ENCODE results near the gene LTV1. TPM values are rescaled to one million over a fixed set of nuclear protein-coding genes. Genes with fewer than 3 reads are reported as not detected.
A peak's percentile ranks its signal among the peaks of the same experiment; 100 is the strongest.

Gene LTV1
- total RNA-seq, 1 experiment from 2014 or later: 20.7 TPM

GRCh38 chr6:143894655-143895054 is 51.5 kb downstream of the LTV1 start:
- POLR2A ChIA-PET (ENCODE audit: unreplicated experiment): no interaction called here
- intact Hi-C loops (cut with micrococcal nuclease): no loop called here
- Histone ChIP-seq H3K27me3 (ENCODE audit: low read length) (no peaks in the 10 kb centered on the region), H3K9ac (ENCODE audit: low read length) (no peak overlapping the region), H3K9me3 (ENCODE audit: low read length) (no peaks in the 10 kb centered on the region), H2AFZ (ENCODE audit: low read length) (no peak overlapping the region), H3K4me1 (ENCODE audit: insufficient read depth, low read length) (no peaks in the 10 kb centered on the region), H3K9me2 (replicated peaks; ENCODE audit: low read length) (no peaks in the 10 kb centered on the region), H4K20me1 (ENCODE audit: low read length) (no peaks in the 10 kb centered on the region), H3K36me3 (ENCODE audit: low read depth, low read length) (no peaks in the 10 kb centered on the region), H3F3A (ENCODE audit: low read length, unreplicated experiment) (no peaks in the 10 kb centered on the region), H3K79me2 (ENCODE audit: low read length) (no peaks in the 10 kb centered on the region), H3K27ac (ENCODE audit: low read length) (no peak overlapping the region), H3K4me3 (ENCODE audit: low read length) (no peak overlapping the region), H3K4me2 (ENCODE audit: low read length) (no peak overlapping the region)
- no TSS peak for BruUV-seq (replicated peaks)
- no peak for DNase-seq
- no peak for TF ChIP-seq EZH2phosphoT487 (IDR thresholded peaks at IDR 0.05; ENCODE audit: borderline replicate concordance, low read length)
- no peak for TF ChIP-seq CTCF (conservative IDR thresholded peaks at IDR 0.05; ENCODE audit: low read depth, low read length)
- TF ChIP-seq EZH2 (IDR thresholded peaks at IDR 0.05; ENCODE audit: low read length, unreplicated experiment): no peak
- no peak for ATAC-seq
- CTCF ChIA-PET: no interaction called here

GRCh38 chr6:143896126-143896860 is 53.2 kb downstream of the LTV1 start:
- POLR2A ChIA-PET (ENCODE audit: unreplicated experiment): interaction anchor here (0.6 kb wide), 1 partner anchor 34 kb away, joined by 3 read pairs; no protein-coding TSS in a partner anchor
- Histone ChIP-seq H3K36me3 (ENCODE audit: low read depth, low read length) (no peaks in the 10 kb centered on the region), H3K9me2 (replicated peaks; ENCODE audit: low read length) (no peaks in the 10 kb centered on the region), H3F3A (ENCODE audit: low read length, unreplicated experiment) (no peaks in the 10 kb centered on the region), H3K4me3 (ENCODE audit: low read length) (no peak overlapping the region), H3K9ac (ENCODE audit: low read length) (no peak overlapping the region), H3K27ac (ENCODE audit: low read length) (no peak overlapping the region), H3K27me3 (ENCODE audit: low read length) (no peaks in the 10 kb centered on the region), H3K4me2 (ENCODE audit: low read length) (peak overlapping the region; percentile 38), H2AFZ (ENCODE audit: low read length) (no peak overlapping the region; the same call in 1 of the 2 replicates), H3K79me2 (ENCODE audit: low read length) (no peaks in the 10 kb centered on the region), H3K4me1 (ENCODE audit: insufficient read depth, low read length) (no peaks in the 10 kb centered on the region), H3K9me3 (ENCODE audit: low read length) (no peaks in the 10 kb centered on the region), H4K20me1 (ENCODE audit: low read length) (no peaks in the 10 kb centered on the region)
- ATAC-seq: no peak
- CTCF ChIA-PET: no interaction called here
- peak; percentile 17 for DNase-seq
- BruUV-seq (replicated peaks): no TSS peak
- intact Hi-C loops (cut with micrococcal nuclease): no loop called here
- TF ChIP-seq CTCF (conservative IDR thresholded peaks at IDR 0.05; ENCODE audit: low read depth, low read length) (no peak), EZH2 (IDR thresholded peaks at IDR 0.05; ENCODE audit: low read length, unreplicated experiment) (no peak), EZH2phosphoT487 (IDR thresholded peaks at IDR 0.05; ENCODE audit: borderline replicate concordance, low read length) (no peak)

- no peak for DNase-seq
- H3K79me2 ChIP-seq (ENCODE audit: low read length): no peaks in the 10 kb centered on the region
- ATAC-seq: no peak
- H3K4me2 ChIP-seq (ENCODE audit: low read length): no peak overlapping the region
- H3K9me2 ChIP-seq (replicated peaks; ENCODE audit: low read length): no peaks in the 10 kb centered on the region
- H3F3A ChIP-seq (ENCODE audit: low read length, unreplicated experiment): no peaks in the 10 kb centered on the region
- H2AFZ ChIP-seq (ENCODE audit: low read length): no peak overlapping the region
- no peaks in the 10 kb centered on the region for H3K9me3 ChIP-seq (ENCODE audit: low read length)
- no peaks in the 10 kb centered on the region for H4K20me1 ChIP-seq (ENCODE audit: low read length)
- CTCF ChIA-PET: no interaction called here
- no peak overlapping the region for H3K27ac ChIP-seq (ENCODE audit: low read length)
- TF ChIP-seq EZH2phosphoT487 (IDR thresholded peaks at IDR 0.05; ENCODE audit: borderline replicate concordance, low read length) (no peak), EZH2 (IDR thresholded peaks at IDR 0.05; ENCODE audit: low read length, unreplicated experiment) (no peak)
- H3K4me1 ChIP-seq (ENCODE audit: insufficient read depth, low read length): no peaks in the 10 kb centered on the region
- no peak overlapping the region for H3K4me3 ChIP-seq (ENCODE audit: low read length)
- no peaks in the 10 kb centered on the region for H3K27me3 ChIP-seq (ENCODE audit: low read length)
- BruUV-seq (replicated peaks): no TSS peak
- H3K36me3 ChIP-seq (ENCODE audit: low read depth, low read length): no peaks in the 10 kb centered on the region
- POLR2A ChIA-PET (ENCODE audit: unreplicated experiment): no interaction called here
- intact Hi-C loops (cut with micrococcal nuclease): no loop called here
- H3K9ac ChIP-seq (ENCODE audit: low read length): no peak overlapping the region
Observed at GRCh38 chr6:143900358-143900757, 57.2 kb downstream of the LTV1 start.
